HepG2 (cell line): Measurements from ENCODE around the gene VTN. TPM values are rescaled to one million over a fixed set of nuclear protein-coding genes. Genes with fewer than 3 reads are reported as not detected.

Experiments
- AKNA ChIP-seq: sonication (generic); formaldehyde crosslinking; IDR thresholded peaks from 2 replicates; pipeline ENCODE4 v1.4.0; 2020; ENCODE audit warnings: missing genetic modification reagents, borderline replicate concordance
- ARNTL ChIP-seq: sonication (generic); formaldehyde crosslinking; IDR thresholded peaks from 2 replicates; pipeline ENCODE4 v1.4.0; 2020; ENCODE audit warnings: mild to moderate bottlenecking, missing genetic modification reagents
- E2F1 ChIP-seq: sonication (generic); formaldehyde crosslinking; IDR thresholded peaks from 2 replicates; pipeline ENCODE4 v1.5.0; 2020; ENCODE audit warnings: missing genetic modification reagents
- FOXM1 ChIP-seq: sonication (generic); formaldehyde crosslinking; IDR thresholded peaks from 2 replicates; pipeline ENCODE4 v1.5.0; 2020; ENCODE audit warnings: missing genetic modification reagents
- HMG20B ChIP-seq: conservative IDR thresholded peaks from 2 replicates; pipeline ENCODE4 v1.6.1; 2016; ENCODE audit warnings: missing genetic modification reagents, missing compliant biosample characterization
- IRF1 ChIP-seq: sonication (generic); formaldehyde crosslinking; IDR thresholded peaks from 2 replicates; pipeline ENCODE4 v1.4.0; 2020; ENCODE audit warnings: low read depth, mild to moderate bottlenecking, missing genetic modification reagents
- KDM5A ChIP-seq: fragments of 200-600 bp; sonication (generic); IDR thresholded peaks from 2 replicates; pipeline ENCODE4 v1.7.0; 2018; ENCODE audit warnings: antibody characterized with exemption, mild to moderate bottlenecking, low read length, borderline replicate concordance
- NFKB2 ChIP-seq: sonication (generic); formaldehyde crosslinking; IDR thresholded peaks from 2 replicates; pipeline ENCODE4 v1.4.0; 2020; ENCODE audit warnings: missing genetic modification reagents, borderline replicate concordance
- SAFB2 ChIP-seq: sonication (generic); formaldehyde crosslinking; IDR thresholded peaks from 2 replicates; pipeline ENCODE4 v1.5.1; 2020; ENCODE audit warnings: missing genetic modification reagents, low read depth, mild to moderate bottlenecking, borderline replicate concordance
- SMARCC2 ChIP-seq: fragments of 450-650 bp; IDR thresholded peaks from 2 replicates; pipeline ENCODE4 v1.6.1; 2017; ENCODE audit warnings: antibody characterized with exemption, mild to moderate bottlenecking
- THAP8 ChIP-seq: sonication (generic); formaldehyde crosslinking; IDR thresholded peaks from 2 replicates; pipeline ENCODE4 v1.5.1; 2020; ENCODE audit warnings: missing genetic modification reagents, mild to moderate bottlenecking, borderline replicate concordance
- ZNF644 ChIP-seq: IDR thresholded peaks from 2 replicates; pipeline ENCODE4 v1.6.1; 2016; ENCODE audit warnings: low read depth
- ZNF687 ChIP-seq: sonication (generic); formaldehyde crosslinking; IDR thresholded peaks from 2 replicates; pipeline ENCODE4 v1.5.1; 2020; ENCODE audit warnings: mild to moderate bottlenecking, missing genetic modification reagents, moderate library complexity
- ZNF691 ChIP-seq: sonication (generic); formaldehyde crosslinking; IDR thresholded peaks from 2 replicates; pipeline ENCODE4 v1.4.0; 2020; ENCODE audit warnings: missing genetic modification reagents, low read depth, mild to moderate bottlenecking, borderline replicate concordance
- ZNF883 ChIP-seq: sonication (generic); formaldehyde crosslinking; IDR thresholded peaks from 2 replicates; pipeline ENCODE4 v1.5.1; 2020; ENCODE audit warnings: mild to moderate bottlenecking, missing genetic modification reagents; ENCODE audit errors: not compliant biosample characterization
- polyA plus RNA-seq, 8 experiments: library from polyadenylated mRNA; depleted of rRNA in 3 of 8; stranded (reverse) in 7 of 8; unstranded in 1 of 8; fragments of >200 nt; fragmentation: Illumina TruSeq in 4 of 8; extraction: Trizol in 4 of 8; gene quantifications; 2 replicates each; pipeline versions ENCODE4 v1.2.1 to v1.2.3, GENCODE V29; 2011 to 2016; ENCODE audit warnings: low read depth in 4 of 8, missing spikeins in 1 of 8, mixed read lengths in 1 of 8; ENCODE audit not compliant: insufficient read depth in 1 of 8
- total RNA-seq, 5 experiments: library from RNA; depleted of rRNA; stranded (reverse); fragments of >200 nt; fragmentation: Illumina TruSeq; extraction: Trizol; gene quantifications; 2 replicates each; pipeline ENCODE4 v1.2.3, GENCODE V29; 2016; ENCODE audit warnings: low read depth in 1 of 5

The VTN gene
- total and polyA plus RNA-seq, 2 of the 13 experiments (the other 11 are each of a cell fraction or from before 2014, with no cell fraction given) = 108 to 131 TPM

GRCh38 chr17:28357061-28357900, 12.8 kb downstream of the VTN start, which contains the start of gene POLDIP2 (continued):
- no peak for TF ChIP-seq SMARCC2
- TF ChIP-seq KDM5A = peak; percentile 98
- no peak for TF ChIP-seq THAP8 (CRISPR knock-in tag)
- peak; percentile 26 for TF ChIP-seq ZNF883 (CRISPR knock-in tag)
- TF ChIP-seq ARNTL (CRISPR knock-in tag) = peak; percentile 41
- peak; percentile 42 for TF ChIP-seq ZNF691 (CRISPR knock-in tag)
- no peak; the same call in 1 of the 2 replicates for TF ChIP-seq FOXM1 (CRISPR knock-in tag)
- TF ChIP-seq NFKB2 (CRISPR knock-in tag) = no peak; the same call in 1 of the 2 replicates
- no peak for TF ChIP-seq IRF1 (CRISPR knock-in tag)
- peak; percentile 88 for TF ChIP-seq ZNF687 (CRISPR knock-in tag)
- no peak for TF ChIP-seq HMG20B (CRISPR knock-in tag)
- no peak; the same call in 1 of the 2 replicates for TF ChIP-seq SAFB2 (CRISPR knock-in tag)
- no peak for TF ChIP-seq ZNF644
- TF ChIP-seq E2F1 (CRISPR knock-in tag) = peak; percentile 76
- 0 out of 2 replicates have a peak, but pooled peaks have one; percentile 39 for TF ChIP-seq AKNA (CRISPR knock-in tag)
